NCI-H1105 (cell line): Measurements from ENCODE around the gene EID3.
"Not testable (repeated sequence)": the region's sequence is repeated elsewhere in the genome, so short reads cannot be mapped to it uniquely, and the experiment has no call there.

ENCODE experiments used
- DNase-seq: peaks from one replicate; lab custom pipeline; 2025; lab: John Stamatoyannopoulos, UW

Gene EID3

DNA sequence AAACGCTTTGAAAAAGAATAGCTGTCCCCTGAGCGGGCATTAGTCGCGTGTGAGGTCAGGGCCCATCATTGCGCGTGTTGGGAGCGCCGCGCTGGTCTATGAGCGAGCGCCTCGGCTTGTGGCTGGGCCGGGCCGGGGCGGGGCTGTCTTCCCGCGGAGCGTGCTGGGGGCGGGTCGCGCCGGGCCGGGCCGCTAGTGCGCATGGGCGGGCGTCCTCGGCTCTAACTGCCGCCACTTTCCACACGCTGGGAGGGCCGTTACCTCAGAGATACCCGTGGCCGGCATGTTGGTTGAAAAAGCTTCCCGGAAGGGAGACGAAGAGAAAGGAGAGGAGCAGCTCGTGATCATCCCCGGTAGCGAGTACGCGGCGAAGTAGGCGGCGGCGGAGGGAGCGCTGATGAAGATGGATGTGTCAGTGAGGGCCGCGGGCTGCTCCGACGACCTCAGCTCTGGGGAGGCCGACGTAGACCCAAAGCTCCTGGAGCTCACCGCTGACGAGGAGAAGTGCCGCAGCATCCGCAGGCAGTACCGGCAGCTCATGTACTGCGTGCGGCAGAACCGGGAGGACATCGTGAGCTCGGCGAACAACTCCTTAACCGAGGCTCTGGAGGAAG, at the start of gene EID3:
Gene EID3, plus strand, starts transcription at position 202 of the 614 bp plus-strand sequence. Its CDS starts 196 bp downstream, at position 398.
- DNase-seq: peak; percentile 87

DNA sequence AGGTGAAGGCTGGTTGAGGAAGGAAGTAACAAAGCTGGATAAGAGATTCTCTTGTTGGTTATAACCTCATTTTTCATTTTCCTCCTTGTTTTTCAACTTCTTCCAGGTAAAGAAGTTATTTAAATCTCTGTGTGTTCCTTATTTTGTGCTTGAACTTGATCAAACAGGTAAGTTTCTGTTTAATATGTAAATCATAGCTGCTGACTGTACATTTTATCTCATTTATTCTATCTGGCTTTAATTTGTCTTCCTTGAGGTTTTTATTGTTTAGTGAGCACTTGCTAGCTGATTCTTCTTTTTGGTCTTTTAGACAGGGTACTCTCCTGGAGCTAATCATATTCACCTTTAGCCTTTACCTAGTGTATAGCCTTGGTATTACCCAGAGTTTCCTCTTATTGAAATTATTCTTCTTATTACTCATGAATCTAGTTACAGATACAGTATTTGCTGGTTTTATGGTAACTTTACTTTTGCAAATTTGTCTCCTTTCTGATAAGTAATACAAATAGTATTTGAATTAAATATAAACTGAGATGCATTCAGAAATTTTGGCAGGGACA, 45.5 kb upstream of the EID3 start:
- no peak for DNase-seq

DNA sequence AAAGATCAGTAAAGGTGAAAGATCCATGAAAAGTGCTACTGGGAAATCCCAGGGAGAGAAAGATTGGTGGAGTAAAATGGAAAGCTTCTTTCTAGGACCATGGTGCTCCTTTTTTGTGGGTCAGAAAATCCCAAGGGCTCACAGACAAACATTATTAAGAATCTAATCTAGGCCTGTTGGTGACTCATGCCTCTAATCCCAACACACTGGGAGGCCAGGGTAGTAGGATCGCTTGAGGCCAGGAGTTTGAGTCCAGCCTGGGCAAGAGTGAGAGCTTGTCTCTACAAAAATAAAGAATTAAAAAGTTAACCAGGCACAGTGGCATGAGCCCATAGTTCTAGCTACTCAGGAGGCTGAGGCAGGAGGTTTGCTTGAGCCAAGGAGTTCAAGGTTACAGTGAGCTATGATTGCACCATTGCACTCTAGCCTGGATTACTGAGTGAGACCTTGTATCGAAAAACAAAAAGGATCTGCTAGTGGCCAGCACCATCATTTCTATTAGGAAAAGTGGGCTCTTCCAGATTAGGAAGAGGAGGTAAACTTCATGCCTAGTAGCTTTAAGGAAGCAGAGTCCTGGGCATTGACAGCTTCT, 45.0 kb upstream of the EID3 start:
- DNase-seq: no peak

DNA sequence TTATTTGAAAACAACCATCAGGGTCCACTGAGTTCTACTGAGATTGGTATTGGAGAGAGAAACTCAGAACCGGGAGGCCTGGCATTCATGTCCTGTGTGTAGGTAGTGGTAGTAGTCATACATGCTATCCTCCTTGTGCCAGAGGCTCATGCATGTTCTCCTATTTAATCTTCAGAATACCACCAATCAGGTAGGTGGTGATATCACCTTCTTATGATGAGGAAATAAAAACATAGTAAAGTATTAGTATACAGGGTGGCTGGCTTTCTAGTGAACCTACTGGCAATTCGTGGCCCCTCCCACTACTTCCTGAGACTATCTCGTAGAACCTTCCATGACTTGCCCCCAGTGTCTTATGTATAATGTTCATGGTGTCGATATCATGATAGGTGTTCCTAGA, 40.5 kb upstream of the EID3 start:
- DNase-seq: no peak

DNA sequence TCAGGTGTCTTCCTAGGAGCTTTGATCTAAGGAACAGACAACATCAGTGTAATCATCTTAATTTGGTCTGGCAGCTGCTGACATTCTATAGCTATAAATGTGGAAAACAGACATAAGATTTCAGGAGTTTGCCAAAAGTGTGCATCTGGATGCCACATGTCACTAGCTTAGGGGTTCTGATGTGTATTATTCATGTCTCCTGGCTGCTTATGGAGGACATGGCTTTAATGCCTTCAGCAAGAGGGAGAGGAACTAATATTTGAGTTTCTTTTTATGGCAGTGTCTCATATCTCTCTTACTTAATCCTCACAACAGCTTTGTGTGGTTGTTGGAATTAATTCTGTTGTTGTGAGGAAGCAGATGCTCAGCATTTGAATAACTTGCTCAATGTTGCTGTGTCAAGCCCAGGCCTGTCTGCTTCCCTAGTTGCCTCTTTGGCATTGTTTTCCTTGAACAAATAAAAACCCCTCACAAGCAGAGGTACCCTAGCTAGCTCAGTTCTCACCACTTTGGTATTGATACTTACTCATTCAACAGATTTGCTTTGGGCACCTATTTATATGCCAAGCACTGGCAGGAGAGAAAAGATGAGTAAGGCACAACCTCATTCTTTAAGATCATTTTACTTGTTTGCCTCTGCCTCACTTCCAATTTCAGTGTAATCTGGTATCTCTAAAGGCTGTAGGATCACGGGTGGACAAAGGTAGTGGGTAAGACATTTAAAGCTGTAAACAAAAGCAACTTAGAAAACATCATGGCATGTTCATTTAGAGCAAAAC, 39.8 kb upstream of the EID3 start:
- DNase-seq: peak; percentile 94

DNA sequence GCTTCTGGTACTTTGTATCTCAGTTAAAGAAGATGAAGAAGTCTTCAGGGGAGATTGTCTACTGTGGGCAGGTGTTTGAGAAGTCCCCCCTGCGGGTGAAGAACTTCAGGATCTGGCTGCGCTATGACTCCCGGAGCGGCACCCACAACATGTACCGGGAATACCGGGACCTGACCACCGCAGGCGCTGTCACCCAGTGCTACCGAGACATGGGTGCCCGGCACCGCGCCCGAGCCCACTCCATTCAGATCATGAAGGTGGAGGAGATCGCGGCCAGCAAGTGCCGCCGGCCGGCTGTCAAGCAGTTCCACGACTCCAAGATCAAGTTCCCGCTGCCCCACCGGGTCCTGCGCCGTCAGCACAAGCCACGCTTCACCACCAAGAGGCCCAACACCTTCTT, 38.1 kb upstream of the EID3 start:
- DNase-seq: not testable (repeated sequence)

DNA sequence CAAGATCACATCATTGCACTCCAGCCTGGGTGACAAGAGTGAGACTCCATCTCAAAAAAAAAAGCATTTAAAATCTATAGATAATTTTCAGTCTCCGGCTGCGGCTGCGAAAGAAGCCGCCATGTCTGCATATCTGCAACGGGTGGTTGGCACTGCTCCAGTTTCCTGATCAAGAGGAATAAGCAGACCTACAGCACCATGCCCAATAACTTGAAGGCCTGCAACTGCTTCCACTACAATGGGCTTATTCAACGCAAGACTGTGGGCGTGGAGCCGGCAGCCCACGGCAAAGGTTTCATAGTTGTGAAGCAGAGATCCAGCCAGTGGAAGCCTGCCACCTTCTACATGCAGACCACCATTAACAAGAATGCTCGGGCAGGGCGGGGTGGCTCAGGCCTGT, 30.6 kb upstream of the EID3 start:
- no peak for DNase-seq

DNA sequence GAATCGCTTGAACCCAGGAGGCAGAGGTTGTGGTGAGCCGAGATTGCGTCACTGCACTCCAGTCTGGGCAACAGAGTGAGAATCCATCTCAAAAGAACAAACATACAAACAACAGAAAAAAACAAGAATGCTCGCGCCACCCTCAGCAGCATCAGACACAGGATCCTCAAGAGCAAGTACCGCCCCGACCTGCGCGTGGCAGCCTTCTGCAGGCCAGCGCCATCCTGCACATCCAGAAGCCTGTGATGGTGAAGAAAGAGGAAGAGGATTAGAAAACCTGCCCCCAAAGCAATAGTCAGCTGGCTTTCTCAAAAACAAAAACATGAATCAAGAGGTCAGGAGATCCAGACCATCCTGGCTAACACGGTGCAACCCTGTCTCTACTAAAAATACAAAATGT, 30.0 kb upstream of the EID3 start:
- no peak for DNase-seq

DNA sequence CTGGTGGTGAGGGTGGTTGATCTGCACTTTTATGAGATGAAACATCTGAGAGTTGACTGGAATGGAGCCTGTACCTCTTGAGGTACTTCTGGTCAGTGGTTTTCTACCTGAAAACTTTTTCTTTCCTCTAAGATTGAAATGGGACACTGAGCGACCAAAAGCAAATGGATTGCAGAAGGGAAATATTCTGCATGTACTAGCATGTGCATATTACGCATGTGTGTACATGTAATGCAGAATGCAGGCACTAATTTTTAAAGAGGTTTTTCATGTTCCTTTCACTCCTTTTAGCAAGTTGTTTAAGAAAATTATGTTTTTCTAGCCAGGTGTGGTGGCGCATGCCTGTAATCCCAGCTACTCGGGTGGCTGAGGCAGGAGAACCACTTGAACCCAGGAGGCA, 28.7 kb upstream of the EID3 start:
- DNase-seq: no peak

DNA sequence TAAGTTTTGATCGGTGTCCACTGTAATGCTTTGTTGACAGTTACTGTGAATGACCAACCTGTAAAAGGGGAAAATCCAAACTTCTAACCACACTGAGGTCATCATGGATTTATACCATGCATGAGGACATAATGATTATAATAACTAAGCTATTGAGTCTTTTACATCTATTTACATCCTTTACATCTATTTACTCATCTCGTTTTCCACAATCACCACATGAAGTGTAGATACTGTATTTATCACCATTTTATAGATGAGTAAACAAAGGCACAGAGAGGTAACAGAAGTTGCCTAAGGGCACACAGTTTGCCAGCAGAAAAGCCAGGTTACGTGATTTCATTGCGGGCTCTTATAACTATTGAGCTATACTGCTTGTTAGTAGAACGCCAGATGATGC, 27.9 kb upstream of the EID3 start:
- no peak for DNase-seq

DNA sequence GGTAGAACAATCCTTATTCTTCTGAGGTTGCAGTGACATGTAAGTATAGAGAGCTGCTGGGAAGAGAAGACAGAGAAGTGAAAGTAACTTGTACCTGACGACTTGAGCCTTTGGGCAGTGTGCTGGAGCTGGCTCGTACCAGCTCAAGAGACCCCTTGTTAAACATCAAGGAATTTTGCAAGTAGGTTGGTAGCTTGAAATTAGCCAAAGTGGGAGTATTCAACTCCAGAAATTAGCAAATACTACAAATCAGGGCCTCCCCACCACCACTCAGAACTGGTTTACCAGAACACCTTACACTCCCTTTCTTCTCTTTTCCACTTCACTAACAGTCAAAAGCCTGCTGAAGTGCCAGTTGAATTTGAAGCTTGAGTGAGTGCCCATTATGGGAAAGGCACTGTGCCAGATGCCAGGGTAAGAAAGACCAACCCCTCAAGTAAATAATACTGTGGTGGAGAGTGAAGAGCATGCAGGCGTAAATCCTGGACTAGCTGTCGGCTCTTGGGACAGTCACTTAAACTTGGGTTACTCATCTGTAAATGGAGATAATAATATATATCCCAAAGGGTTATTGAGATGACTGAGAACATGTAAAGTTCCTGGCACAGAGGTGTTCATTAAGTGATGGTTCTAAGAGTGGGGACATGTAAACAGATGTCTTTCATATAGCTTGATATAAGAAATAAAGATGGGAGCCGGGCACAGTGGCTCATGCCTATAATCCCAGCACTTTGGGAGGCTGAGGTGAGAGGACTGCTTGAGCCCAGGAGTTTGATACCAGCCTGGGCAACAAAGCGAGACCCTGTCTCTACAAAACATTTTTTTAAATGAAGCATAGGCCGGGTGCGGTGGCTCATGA, 27.0 kb upstream of the EID3 start:
- DNase-seq: peak; percentile 93

DNA sequence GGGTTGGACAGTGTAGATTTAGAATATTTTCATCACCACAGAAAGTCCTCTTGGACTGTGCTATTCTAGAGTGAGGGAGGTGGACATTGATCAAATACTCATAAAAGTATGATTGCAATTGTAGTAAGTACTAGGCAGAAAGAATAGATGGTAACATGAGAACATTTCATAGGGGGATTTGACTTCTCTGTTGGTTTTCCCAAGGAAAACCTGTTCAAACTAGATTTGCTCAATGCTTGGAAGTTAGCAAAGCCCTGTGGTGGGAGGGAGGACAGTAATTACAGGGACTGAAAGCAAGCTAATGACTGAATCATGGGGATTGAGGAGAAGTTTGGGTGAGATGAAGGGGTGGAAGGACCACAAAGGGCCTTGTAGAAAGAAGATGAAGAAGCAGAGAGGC, 24.4 kb upstream of the EID3 start:
- DNase-seq: no peak

DNA sequence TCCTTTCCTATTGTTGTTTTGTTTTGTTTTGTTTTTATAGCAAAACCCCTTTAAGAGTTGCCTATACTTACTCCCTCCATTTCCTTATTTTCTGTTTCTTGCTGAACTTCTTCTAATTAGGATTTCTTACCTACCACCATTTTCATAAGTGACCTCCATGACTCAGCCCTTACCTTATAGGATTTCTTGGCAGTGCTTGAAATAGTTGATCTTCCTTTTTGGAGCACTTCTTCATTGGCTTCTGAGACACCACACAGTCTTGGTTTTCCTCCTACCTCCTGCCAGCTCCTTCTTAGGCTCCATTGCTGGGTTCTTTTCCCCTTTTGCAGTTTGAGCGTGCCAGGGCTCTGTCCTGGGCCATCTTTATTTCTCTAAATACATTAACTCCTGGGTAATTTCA, 23.4 kb upstream of the EID3 start:
- DNase-seq: no peak

DNA sequence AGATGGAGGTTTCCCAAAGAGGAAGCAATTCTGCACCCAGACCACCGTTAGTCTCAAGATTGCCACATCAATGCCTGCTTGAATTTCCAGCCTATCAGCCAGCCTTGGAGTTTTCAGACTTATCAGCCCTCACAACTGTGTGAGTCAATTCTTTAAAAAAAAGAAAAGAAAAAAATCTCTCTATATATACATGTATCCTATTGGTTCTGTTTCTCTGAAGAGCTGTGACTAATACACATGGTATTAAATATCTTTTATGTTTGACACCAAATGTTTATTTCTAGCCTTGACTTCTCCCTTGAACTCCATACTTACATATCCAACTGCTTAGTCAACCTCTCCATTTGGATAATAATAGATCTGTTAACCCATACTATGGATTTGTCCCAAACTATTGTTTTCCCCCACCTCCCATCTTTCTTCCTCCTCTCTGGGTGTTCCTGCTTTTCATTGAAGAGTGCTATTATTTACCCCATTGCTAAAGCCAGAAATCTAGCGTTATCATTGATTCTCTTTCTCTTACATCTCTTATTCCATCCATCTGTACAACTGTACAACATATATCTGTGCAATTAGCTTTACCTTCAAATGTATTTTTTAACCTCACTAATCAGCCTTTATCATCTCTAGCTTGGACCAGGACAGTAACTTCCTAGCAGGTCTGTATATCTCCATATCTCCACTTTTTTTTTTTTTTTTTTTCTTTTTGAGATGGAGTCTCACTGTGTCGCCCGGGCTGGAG, 22.7 kb upstream of the EID3 start:
- DNase-seq: no peak

DNA sequence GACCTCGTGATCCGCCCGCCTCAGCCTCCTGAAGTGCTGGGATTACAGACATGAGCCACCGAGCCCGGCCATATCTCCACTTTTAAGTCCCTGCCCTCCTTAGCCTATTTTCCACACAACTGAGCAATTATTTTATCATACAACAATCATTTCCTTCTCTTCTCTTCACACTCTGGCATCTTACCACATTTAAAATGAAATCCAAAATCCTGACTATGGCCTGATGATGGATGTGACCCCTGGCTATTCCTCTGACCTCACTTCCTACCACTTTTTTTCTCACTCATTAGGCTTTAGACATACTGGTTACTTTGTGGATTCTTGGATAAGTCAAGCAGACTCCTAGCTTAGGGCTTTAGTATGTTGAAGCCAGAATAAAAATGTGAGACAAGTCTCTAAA, 21.9 kb upstream of the EID3 start:
- no peak for DNase-seq

DNA sequence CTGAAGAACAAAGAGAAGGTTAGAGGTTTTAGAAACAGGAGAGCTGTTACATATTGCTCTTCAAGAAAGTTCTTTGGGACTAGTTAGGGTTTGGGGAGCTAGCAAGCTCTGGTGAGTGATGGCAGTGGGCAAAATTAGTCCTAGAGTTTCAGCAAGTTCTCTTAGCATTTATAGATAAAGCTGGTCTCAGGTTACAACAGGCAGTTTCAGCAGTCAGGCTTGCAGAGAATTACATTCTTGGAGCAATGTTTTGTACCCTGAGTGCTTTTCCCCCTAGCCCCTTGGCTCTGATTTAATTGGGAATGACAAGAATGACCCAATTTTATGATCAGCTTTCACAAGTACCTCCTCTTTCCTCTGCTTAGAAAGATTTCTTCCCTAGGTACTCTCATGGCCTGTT, 21.4 kb upstream of the EID3 start:
- no peak for DNase-seq

DNA sequence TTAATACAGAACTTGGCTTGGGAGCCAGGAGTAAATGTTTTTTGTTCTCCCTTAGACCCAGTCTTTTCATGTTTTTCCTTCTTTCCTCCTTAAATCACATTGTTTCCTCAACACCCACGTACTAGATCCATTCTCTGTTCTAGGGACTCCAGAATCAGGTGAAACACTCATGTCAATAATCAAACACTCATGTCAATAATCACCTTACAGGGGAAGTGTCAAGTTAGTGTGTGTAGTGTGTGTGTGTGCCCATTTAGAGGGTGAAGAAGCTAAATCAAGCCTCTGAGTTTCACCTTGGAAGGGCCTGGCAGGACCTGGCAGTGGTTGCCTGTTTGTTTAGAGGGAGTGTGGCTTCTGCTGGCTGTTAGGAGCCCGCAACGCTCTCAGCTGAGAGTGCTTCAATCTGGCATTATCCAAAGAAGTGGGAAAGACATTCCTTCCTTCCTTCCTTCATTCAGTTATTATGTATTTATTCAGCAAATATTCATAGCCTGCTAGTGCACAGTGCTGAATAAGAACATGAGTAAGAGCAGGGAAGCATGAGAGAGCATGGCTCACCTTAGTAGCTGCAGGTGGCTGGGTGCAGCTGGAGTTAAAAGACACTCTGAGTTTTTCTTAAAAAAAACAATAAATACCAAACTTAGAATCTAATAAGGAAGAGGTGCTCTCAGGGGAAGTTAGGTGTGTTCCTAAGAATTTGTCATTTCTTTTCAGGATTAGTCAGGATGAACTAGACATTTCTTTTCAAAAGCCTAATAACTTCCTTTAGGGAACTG, 17.6 kb upstream of the EID3 start:
- no peak for DNase-seq

DNA sequence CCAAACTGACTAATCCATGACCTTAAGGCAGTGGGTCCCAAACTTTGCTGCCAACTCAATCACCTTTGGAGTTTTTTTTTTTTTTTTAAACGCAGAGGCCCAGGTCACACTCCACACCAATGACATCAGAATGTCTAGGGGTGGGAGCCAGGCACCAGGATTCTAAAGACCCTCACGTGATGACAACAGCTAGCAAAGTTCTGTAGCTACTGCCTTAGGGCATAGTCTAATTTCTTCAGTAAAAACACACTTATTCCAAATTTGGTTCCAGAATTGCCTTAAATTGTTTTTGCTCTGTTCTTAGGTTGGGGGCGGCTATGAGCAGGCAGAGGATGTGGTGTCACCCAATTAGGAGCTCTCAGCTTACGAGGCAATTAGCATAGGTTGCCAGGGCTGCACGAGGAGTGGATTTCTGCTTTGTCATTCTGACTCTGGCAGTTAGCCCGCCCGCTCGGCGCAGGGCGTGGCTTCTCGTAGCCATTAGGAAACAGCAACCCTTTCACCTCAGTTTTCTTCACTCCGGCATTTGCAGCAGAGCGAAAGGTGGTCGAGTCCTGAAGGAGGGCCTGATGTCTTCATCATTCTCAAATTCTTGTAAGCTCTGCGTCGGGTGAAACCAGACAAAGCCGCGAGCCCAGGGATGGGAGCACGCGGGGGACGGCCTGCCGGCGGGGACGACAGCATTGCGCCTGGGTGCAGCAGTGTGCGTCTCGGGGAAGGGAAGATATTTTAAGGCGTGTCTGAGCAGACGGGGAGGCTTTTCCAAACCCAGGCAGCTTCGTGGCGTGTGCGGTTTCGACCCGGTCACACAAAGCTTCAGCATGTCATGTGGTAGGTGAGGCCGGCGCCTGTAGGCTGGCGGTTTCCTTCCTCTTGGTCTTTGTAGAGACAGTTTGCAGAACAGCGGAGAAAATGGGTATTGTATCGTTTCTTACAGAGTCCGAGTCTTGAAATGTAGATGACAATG, 16.7 kb upstream of the EID3 start:
- peak; percentile 96 for DNase-seq

DNA sequence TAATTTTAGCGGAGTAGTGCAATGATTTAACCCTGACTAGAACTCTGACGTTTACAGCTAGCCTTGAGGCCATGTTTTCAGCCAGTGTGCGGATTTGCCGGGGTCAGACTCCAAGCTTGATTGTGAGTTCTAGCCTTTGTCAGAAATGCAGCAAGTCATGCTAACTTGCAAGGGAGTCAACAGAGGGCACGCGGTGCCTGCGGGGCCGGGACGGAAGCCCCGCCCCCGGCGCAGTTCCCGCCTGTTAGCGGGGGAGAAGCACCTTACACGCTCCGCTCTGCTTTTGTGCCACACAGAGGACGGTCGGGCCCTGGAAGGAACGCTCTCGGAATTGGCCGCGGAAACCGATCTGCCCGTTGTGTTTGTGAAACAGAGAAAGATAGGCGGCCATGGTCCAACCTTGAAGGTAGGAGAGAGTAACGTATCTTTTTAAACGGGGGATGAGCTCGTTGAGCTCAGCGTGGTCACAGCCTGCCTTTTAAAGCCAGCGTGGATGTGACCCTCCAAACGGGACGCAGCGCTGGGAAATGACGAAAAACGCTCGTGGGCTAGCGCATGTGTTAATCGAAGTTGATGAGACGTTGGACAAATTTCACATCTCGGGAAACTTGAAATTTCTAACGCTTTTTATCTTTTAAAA, 14.8 kb upstream of the EID3 start:
- DNase-seq: peak; percentile 91
